ENCODE data around the gene FAM20B.
A peak's percentile ranks its signal among the peaks of the same experiment; 100 is the strongest.

FAM20B gene

GRCh38 chr1:179079113-179079761 lies 53.5 kb downstream of the FAM20B start:
- TF ChIP-seq CTCF (IDR thresholded peaks at IDR 0.05; ENCODE audit: insufficient read depth, low read length), result peak; percentile 53
- TF ChIP-seq REST (IDR thresholded peaks at IDR 0.05; ENCODE audit: insufficient replicate concordance, low read depth), result no peak
- TF ChIP-seq POLR2AphosphoS5 (IDR thresholded peaks at IDR 0.05; ENCODE audit: low read depth), result no peak
- H3K27me3 ChIP-seq (ENCODE audit: insufficient read depth, poor library complexity, severe bottlenecking), result no peaks in the 10 kb centered on the region
- no peak overlapping the region for H3K27ac ChIP-seq (replicated peaks)
- H3K4me3 ChIP-seq (replicated peaks; ENCODE audit: insufficient read depth, low read length), result no peak overlapping the region
- DNase-seq (ENCODE audit: low read depth in 1 of 2, low spot score in 1 of 2), result peak; percentile 34 to 71

GRCh38 chr1:179080866-179081686 lies 55.4 kb downstream of the FAM20B start:
- H3K27ac ChIP-seq (replicated peaks), result peak overlapping the region; percentile 83
- DNase-seq (ENCODE audit: low read depth in 1 of 2, low spot score in 1 of 2), result no peak
- peak overlapping the region; percentile 75 for H3K4me3 ChIP-seq (replicated peaks; ENCODE audit: insufficient read depth, low read length)
- TF ChIP-seq CTCF (IDR thresholded peaks at IDR 0.05; ENCODE audit: insufficient read depth, low read length) (no peak), POLR2AphosphoS5 (IDR thresholded peaks at IDR 0.05; ENCODE audit: low read depth) (no peak), REST (IDR thresholded peaks at IDR 0.05; ENCODE audit: insufficient replicate concordance, low read depth) (no peak), SPI1 (IDR thresholded peaks at IDR 0.05; ENCODE audit: borderline replicate concordance, low read depth) (no peak), GABPA (IDR thresholded peaks at IDR 0.05; ENCODE audit: low read depth) (no peak)
- H3K27me3 ChIP-seq (ENCODE audit: insufficient read depth, poor library complexity, severe bottlenecking), result no peaks in the 10 kb centered on the region

- Histone ChIP-seq H3K27ac (replicated peaks) (peak within 1 kb of the TSS; percentile 83), H3K27me3 (ENCODE audit: insufficient read depth, poor library complexity, severe bottlenecking) (no peaks in the 10 kb centered on the region), H3K4me3 (replicated peaks; ENCODE audit: insufficient read depth, low read length) (peak within 1 kb of the TSS; percentile 75)
- peak; percentile 80 to 95 for DNase-seq (ENCODE audit: low read depth in 1 of 2, low spot score in 1 of 2)
- no peak for TF ChIP-seq CTCF (IDR thresholded peaks at IDR 0.05; ENCODE audit: insufficient read depth, low read length)
- peak; percentile 59 for TF ChIP-seq POLR2AphosphoS5 (IDR thresholded peaks at IDR 0.05; ENCODE audit: low read depth)
- peak; percentile 27; the same call in 1 of the 2 replicates for TF ChIP-seq SPI1 (IDR thresholded peaks at IDR 0.05; ENCODE audit: borderline replicate concordance, low read depth)
- TF ChIP-seq REST (IDR thresholded peaks at IDR 0.05; ENCODE audit: insufficient replicate concordance, low read depth), result peak; percentile 22
Observed at GRCh38 chr1:179081687-179082332, 56.1 kb downstream of the FAM20B start, which contains the start of gene TOR3A. TSS of gene TOR3A (plus strand) at chr1:179082070. CDS start at chr1:179082129, 59 bp downstream.
